ENCODE measurements around the gene KDM2B.
A peak's percentile ranks its signal among the peaks of the same experiment; 100 is the strongest.

KDM2B gene

GRCh38 chr12:121562488-121562887 lies 18.3 kb downstream of the KDM2B start:
- DNase-seq (ENCODE audit: low read depth in 2 of 2, low spot score in 1 of 2) = no peak

GRCh38 chr12:121561009-121561395 lies 19.8 kb downstream of the KDM2B start:
- DNase-seq (ENCODE audit: low read depth in 2 of 2, low spot score in 1 of 2) = no peak

- DNase-seq (ENCODE audit: low read depth in 2 of 2, low spot score in 1 of 2) = no peak
Measured at GRCh38 chr12:121560392-121561008, 20.3 kb downstream of the KDM2B start.

GRCh38 chr12:121558956-121559355 lies 21.9 kb downstream of the KDM2B start:
- no peak for DNase-seq (ENCODE audit: low read depth in 2 of 2, low spot score in 1 of 2)

- DNase-seq (ENCODE audit: low read depth in 2 of 2, low spot score in 1 of 2) = no peak
Measured at GRCh38 chr12:121550974-121551634, 29.7 kb downstream of the KDM2B start.

GRCh38 chr12:121549075-121549474 lies 31.7 kb downstream of the KDM2B start:
- no peak for DNase-seq (ENCODE audit: low read depth in 2 of 2, low spot score in 1 of 2)

GRCh38 chr12:121545480-121545879 lies 35.3 kb downstream of the KDM2B start:
- DNase-seq (ENCODE audit: low read depth in 2 of 2, low spot score in 1 of 2) = no peak

- no peak for DNase-seq (ENCODE audit: low read depth in 2 of 2, low spot score in 1 of 2)
Measured at GRCh38 chr12:121543786-121544185, 37.0 kb downstream of the KDM2B start.

GRCh38 chr12:121539908-121540307 lies 40.9 kb downstream of the KDM2B start:
- no peak for DNase-seq (ENCODE audit: low read depth in 2 of 2, low spot score in 1 of 2)

GRCh38 chr12:121538699-121539061 lies 42.1 kb downstream of the KDM2B start:
- DNase-seq (ENCODE audit: low read depth in 2 of 2, low spot score in 1 of 2) = no peak

- DNase-seq (ENCODE audit: low read depth in 2 of 2, low spot score in 1 of 2) = no peak
Measured at GRCh38 chr12:121537814-121538698, 42.8 kb downstream of the KDM2B start.

- peak in 1 of 2 donors; percentile 28 for DNase-seq (ENCODE audit: low read depth in 2 of 2, low spot score in 1 of 2)
Measured at GRCh38 chr12:121536899-121537813, 43.7 kb downstream of the KDM2B start.

GRCh38 chr12:121536054-121536898 lies 44.5 kb downstream of the KDM2B start:
- DNase-seq (ENCODE audit: low read depth in 2 of 2, low spot score in 1 of 2) = peak; percentile 44 to 62

- no peak for DNase-seq (ENCODE audit: low read depth in 2 of 2, low spot score in 1 of 2)
Measured at GRCh38 chr12:121535150-121536053, 45.4 kb downstream of the KDM2B start.

GRCh38 chr12:121534495-121535148 lies 46.2 kb downstream of the KDM2B start:
- peak in 1 of 2 donors; percentile 61 for DNase-seq (ENCODE audit: low read depth in 2 of 2, low spot score in 1 of 2)

GRCh38 chr12:121533394-121534090 lies 47.3 kb downstream of the KDM2B start:
- DNase-seq (ENCODE audit: low read depth in 2 of 2, low spot score in 1 of 2) = no peak

- no peak for DNase-seq (ENCODE audit: low read depth in 2 of 2, low spot score in 1 of 2)
Measured at GRCh38 chr12:121532503-121533393, 48.1 kb downstream of the KDM2B start.

Data from stimulated activated CD8-positive, alpha-beta memory T cell treated with anti-CD3 and anti-CD28 coated beads, Interleukin-4, amount 100 ng/mL, for 4 hours (primary cell).